BLaER1 treated with 17β-estradiol and CSF1 and Interleukin-3, amounts not matched to agents 10 nM and 100 nM (cell line): Measurements from ENCODE around the gene MGAT5.

Experiments used
- H3K27ac ChIP-seq, 11 experiments: shearing (Covaris generic); formaldehyde crosslinking; 2 replicates each; pipeline ENCODE4 v1.8.1; 2022
- H3K27me3 ChIP-seq, 11 experiments: shearing (Covaris generic); formaldehyde crosslinking; 2 replicates each; pipeline ENCODE4 v1.8.1; 2022
- H3K36me3 ChIP-seq, 11 experiments: shearing (Covaris generic); formaldehyde crosslinking; 2 replicates each; pipeline ENCODE4 v1.8.1; 2022
- H3K4me1 ChIP-seq, 10 experiments: shearing (Covaris generic); formaldehyde crosslinking; 2 replicates each; pipeline ENCODE4 v1.8.1; 2022
- H3K4me2 ChIP-seq, 11 experiments: shearing (Covaris generic); formaldehyde crosslinking; 2 replicates each; pipeline ENCODE4 v1.8.1; 2022
- H3K4me3 ChIP-seq, 10 experiments: shearing (Covaris generic); formaldehyde crosslinking; 2 replicates each; pipeline ENCODE4 v1.8.1; 2022
- H3K9ac ChIP-seq, 11 experiments: shearing (Covaris generic); formaldehyde crosslinking; 2 replicates each; pipeline ENCODE4 v1.8.1; 2022
- H3K9me3 ChIP-seq, 11 experiments: shearing (Covaris generic); formaldehyde crosslinking; replicated peaks in 1 of 11; 2 replicates each; pipeline ENCODE4 v1.8.1; 2022
- H4K20me1 ChIP-seq, 11 experiments: shearing (Covaris generic); formaldehyde crosslinking; 2 replicates each; pipeline ENCODE4 v1.8.1; 2022
- Cebpa-rat ChIP-seq, 11 experiments: shearing (Covaris generic); IDR thresholded peaks; 2 replicates each; pipeline ENCODE4 v1.8.1; 2022

The MGAT5 gene

GRCh38 chr2:134217351-134217750 lies 36.5 kb upstream of the MGAT5 start:
- TF ChIP-seq Cebpa-rat (IDR thresholded peaks at IDR 0.05), result no peak
- H3K4me1 ChIP-seq, result peaks cover 47 to 96% (median 61%) of the 10 kb centered on the region in 10 experiments
- peak overlapping the region in 1 of 11 experiments; percentile 3; a peak in 1 of 22 replicates for H3K9ac ChIP-seq
- H3K36me3 ChIP-seq, result peaks cover 5 to 60% (median 34%) of the 10 kb centered on the region in 11 experiments; a peak in 20 of 22 replicates
- H3K27ac ChIP-seq, result peak overlapping the region in 1 of 11 experiments; percentile 10; a peak in 1 of 22 replicates
- peaks cover 0 to 35% (median 15%) of the 10 kb centered on the region in 11 experiments; a peak in 16 of 22 replicates for H3K9me3 ChIP-seq
- H3K27me3 ChIP-seq, result no peaks in the 10 kb centered on the region
- H4K20me1 ChIP-seq, result peaks cover 5 to 98% (median 37%) of the 10 kb centered on the region in 11 experiments; a peak in 15 of 22 replicates
- H3K4me3 ChIP-seq, result no peak overlapping the region
- H3K4me2 ChIP-seq, result peak overlapping the region; percentile 48 to 97 (median 62); a peak in 18 of 22 replicates

GRCh38 chr2:134217924-134218323 lies 35.9 kb upstream of the MGAT5 start:
- H3K36me3 ChIP-seq, result peaks cover 5 to 55% (median 33%) of the 10 kb centered on the region in 11 experiments; a peak in 20 of 22 replicates
- peak overlapping the region in 1 of 11 experiments; percentile 3; a peak in 1 of 22 replicates for H3K9ac ChIP-seq
- H4K20me1 ChIP-seq, result peaks cover 5 to 95% (median 37%) of the 10 kb centered on the region in 11 experiments; a peak in 15 of 22 replicates
- no peak for TF ChIP-seq Cebpa-rat (IDR thresholded peaks at IDR 0.05)
- peaks cover 0 to 32% (median 15%) of the 10 kb centered on the region in 11 experiments; a peak in 16 of 22 replicates for H3K9me3 ChIP-seq
- H3K4me2 ChIP-seq, result peak overlapping the region; percentile 48 to 97 (median 62)
- no peaks in the 10 kb centered on the region for H3K27me3 ChIP-seq
- no peak overlapping the region for H3K4me3 ChIP-seq
- H3K4me1 ChIP-seq, result peaks cover 41 to 90% (median 56%) of the 10 kb centered on the region in 10 experiments
- peak overlapping the region in 6 of 11 experiments; percentile 10 to 75 (median 34); a peak in 3 of 22 replicates for H3K27ac ChIP-seq

- Histone ChIP-seq H3K4me3 (no peak overlapping the region), H3K9me3 (peaks cover 0 to 27% (median 11%) of the 10 kb centered on the region in 11 experiments; a peak in 16 of 22 replicates), H3K4me1 (peaks cover 41 to 85% (median 57%) of the 10 kb centered on the region in 10 experiments), H4K20me1 (peaks cover 5 to 91% (median 36%) of the 10 kb centered on the region in 11 experiments; a peak in 15 of 22 replicates), H3K36me3 (peaks cover 5 to 50% (median 28%) of the 10 kb centered on the region in 11 experiments; a peak in 20 of 22 replicates), H3K27me3 (no peaks in the 10 kb centered on the region), H3K27ac (peak overlapping the region in 8 of 11 experiments; percentile 6 to 91 (median 34); a peak in 7 of 22 replicates), H3K4me2 (peak overlapping the region; percentile 48 to 97 (median 62)), H3K9ac (no peak overlapping the region)
- TF ChIP-seq Cebpa-rat (IDR thresholded peaks at IDR 0.05), result no peak
Observed at GRCh38 chr2:134218414-134218813, 35.5 kb upstream of the MGAT5 start.

GRCh38 chr2:134218930-134219658 lies 34.8 kb upstream of the MGAT5 start:
- Histone ChIP-seq H3K4me3 (peak overlapping the region in 1 of 10 experiments; percentile 12; a peak in 1 of 20 replicates), H3K27ac (peak overlapping the region in 6 of 11 experiments; percentile 6 to 91 (median 40); a peak in 8 of 22 replicates), H3K27me3 (no peaks in the 10 kb centered on the region), H3K4me1 (peaks cover 41 to 78% (median 57%) of the 10 kb centered on the region in 10 experiments), H3K4me2 (peak overlapping the region; percentile 48 to 97 (median 62)), H3K36me3 (peaks cover 5 to 46% (median 22%) of the 10 kb centered on the region in 11 experiments; a peak in 19 of 22 replicates), H3K9me3 (peaks cover 0 to 25% (median 9%) of the 10 kb centered on the region in 11 experiments; a peak in 16 of 22 replicates), H3K9ac (peak overlapping the region in 2 of 11 experiments; percentile 40 to 78; a peak in 3 of 22 replicates), H4K20me1 (peaks cover 5 to 86% (median 35%) of the 10 kb centered on the region in 11 experiments; a peak in 15 of 22 replicates)
- no peak for TF ChIP-seq Cebpa-rat (IDR thresholded peaks at IDR 0.05)

- Histone ChIP-seq H3K9ac (peak overlapping the region in 1 of 11 experiments; percentile 78; a peak in 1 of 22 replicates), H3K27me3 (no peaks in the 10 kb centered on the region), H3K4me3 (no peak overlapping the region), H3K27ac (peak overlapping the region in 3 of 11 experiments; percentile 54 to 91 (median 75); a peak in 4 of 22 replicates), H3K4me1 (peaks cover 41 to 64% (median 53%) of the 10 kb centered on the region in 10 experiments), H3K9me3 (peaks cover 0 to 26% (median 9%) of the 10 kb centered on the region in 11 experiments; a peak in 12 of 22 replicates), H3K4me2 (peak overlapping the region in 8 of 11 experiments; percentile 56 to 97 (median 74); a peak in 9 of 22 replicates), H4K20me1 (peaks cover 5 to 87% (median 35%) of the 10 kb centered on the region in 11 experiments; a peak in 15 of 22 replicates), H3K36me3 (peaks cover 3 to 46% (median 13%) of the 10 kb centered on the region in 11 experiments; a peak in 19 of 22 replicates)
- TF ChIP-seq Cebpa-rat (IDR thresholded peaks at IDR 0.05), result no peak
Observed at GRCh38 chr2:134220344-134220974, 33.4 kb upstream of the MGAT5 start.

GRCh38 chr2:134224005-134224404 lies 29.9 kb upstream of the MGAT5 start:
- no peak for TF ChIP-seq Cebpa-rat (IDR thresholded peaks at IDR 0.05)
- no peak overlapping the region for H3K4me2 ChIP-seq
- peaks cover 8 to 61% (median 38%) of the 10 kb centered on the region in 11 experiments; a peak in 20 of 22 replicates for H3K9me3 ChIP-seq
- H3K4me3 ChIP-seq, result no peak overlapping the region
- peaks cover 2 to 64% (median 14%) of the 10 kb centered on the region in 11 experiments; a peak in 15 of 22 replicates for H4K20me1 ChIP-seq
- H3K36me3 ChIP-seq, result peaks cover 0 to 57% (median 18%) of the 10 kb centered on the region in 11 experiments; a peak in 12 of 22 replicates
- no peak overlapping the region for H3K9ac ChIP-seq
- H3K27ac ChIP-seq, result no peak overlapping the region
- H3K27me3 ChIP-seq, result no peaks in the 10 kb centered on the region
- H3K4me1 ChIP-seq, result peaks cover 11 to 60% (median 23%) of the 10 kb centered on the region in 10 experiments

- peaks cover 0 to 52% (median 4%) of the 10 kb centered on the region in 11 experiments; a peak in 7 of 22 replicates for H4K20me1 ChIP-seq
- TF ChIP-seq Cebpa-rat (IDR thresholded peaks at IDR 0.05), result no peak
Observed at GRCh38 chr2:134225173-134225572, 28.7 kb upstream of the MGAT5 start.

GRCh38 chr2:134225841-134226240 lies 28.0 kb upstream of the MGAT5 start:
- Histone ChIP-seq H4K20me1 (peaks cover 0 to 45% (median 0%) of the 10 kb centered on the region in 11 experiments; a peak in 4 of 22 replicates), H3K9ac (no peak overlapping the region), H3K9me3 (peaks cover 14 to 64% (median 51%) of the 10 kb centered on the region in 11 experiments; a peak in 20 of 22 replicates), H3K4me3 (no peak overlapping the region), H3K4me2 (peak overlapping the region in 1 of 11 experiments; percentile 2; a peak in 2 of 22 replicates), H3K27me3 (no peaks in the 10 kb centered on the region), H3K27ac (no peak overlapping the region), H3K36me3 (peaks cover 0 to 56% (median 24%) of the 10 kb centered on the region in 11 experiments; a peak in 12 of 22 replicates), H3K4me1 (peaks cover 1 to 60% (median 20%) of the 10 kb centered on the region in 10 experiments; a peak in 19 of 20 replicates)
- no peak for TF ChIP-seq Cebpa-rat (IDR thresholded peaks at IDR 0.05)

More at GRCh38 chr2:134225173-134225572, 28.7 kb upstream of the MGAT5 start:
- H3K27me3 ChIP-seq, result no peaks in the 10 kb centered on the region
- no peak overlapping the region for H3K27ac ChIP-seq
- peaks cover 13 to 65% (median 49%) of the 10 kb centered on the region in 11 experiments; a peak in 20 of 22 replicates for H3K9me3 ChIP-seq
- peaks cover 0 to 58% (median 23%) of the 10 kb centered on the region in 11 experiments; a peak in 13 of 22 replicates for H3K36me3 ChIP-seq
- peaks cover 7 to 60% (median 20%) of the 10 kb centered on the region in 10 experiments; a peak in 19 of 20 replicates for H3K4me1 ChIP-seq
- no peak overlapping the region for H3K4me3 ChIP-seq
- no peak overlapping the region for H3K9ac ChIP-seq
- no peak overlapping the region for H3K4me2 ChIP-seq
